HG03045 (cell line): ENCODE data around the gene WDR13.
"Not testable (repeated sequence)": the region's sequence is repeated elsewhere in the genome, so short reads cannot be mapped to it uniquely, and the experiment has no call there.

ENCODE experiments used
- ATAC-seq: cut with Tn5 transposase; IDR thresholded peaks from one replicate; pipeline ENCODE4 v1.9.1; 2021; ENCODE audit warnings: mild to moderate bottlenecking, moderate library complexity; ENCODE audit not compliant: unreplicated experiment

WDR13 gene

DNA sequence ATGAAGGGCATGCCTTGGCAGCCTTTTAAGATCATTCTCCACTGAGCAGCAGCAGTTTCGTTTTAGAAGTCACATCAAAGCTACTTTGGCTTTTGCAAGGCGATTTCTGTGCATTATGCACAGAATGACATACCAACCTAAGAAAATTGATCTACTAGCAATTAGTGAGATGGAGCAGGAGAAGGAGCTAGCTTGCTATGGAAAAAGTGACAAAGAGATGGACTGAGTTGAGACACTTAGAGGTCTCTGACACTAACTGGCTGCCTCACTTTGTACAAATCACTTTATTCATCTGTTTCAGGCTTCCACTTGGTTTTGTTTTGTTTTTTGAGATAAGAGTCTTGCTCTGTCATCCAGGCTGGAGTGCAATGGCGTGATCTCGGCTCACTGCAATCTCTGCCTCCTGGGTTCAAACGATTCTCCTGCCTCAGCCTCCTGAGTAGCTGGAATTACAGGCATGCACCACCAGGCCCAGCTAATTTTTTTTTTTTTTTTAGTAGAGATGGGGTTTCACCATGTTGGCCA is 54.8 kb downstream of the WDR13 start:
- not testable (repeated sequence) for ATAC-seq

DNA sequence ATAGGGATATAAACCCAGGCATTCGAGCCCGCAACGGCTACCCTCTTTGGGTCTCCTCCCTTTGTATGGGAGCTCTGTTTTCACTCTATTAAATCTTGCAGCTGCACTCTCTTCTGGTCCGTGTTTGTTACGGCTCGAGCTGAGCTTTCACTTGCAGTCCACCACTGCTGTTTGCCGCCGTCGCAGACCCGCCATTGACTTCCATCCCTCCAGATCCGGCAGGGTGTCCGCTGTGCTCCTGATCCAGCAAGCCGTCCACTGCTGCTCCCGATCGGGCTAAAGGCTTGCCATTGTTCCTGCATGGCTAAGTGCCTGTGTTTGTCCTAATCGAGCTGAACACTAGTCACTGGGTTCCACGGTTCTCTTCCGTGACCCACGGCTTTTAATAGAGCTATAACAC is 57.5 kb downstream of the WDR13 start:
- not testable (repeated sequence) for ATAC-seq
